Mesendoderm (in vitro differentiated cells): ENCODE results near the gene CMIP.

Experiments used
- DNase-seq: peaks from one replicate; pipeline ENCODE4 v3.0.0; 2013
- H2AK5ac ChIP-seq: 2 replicates; pipeline ENCODE4 v1.6.1; 2013; ENCODE audit warnings: low read length, inconsistent platforms
- H2BK120ac ChIP-seq: 2 replicates; pipeline ENCODE4 v1.6.1; 2013; ENCODE audit warnings: low read depth, mild to moderate bottlenecking, low read length, moderate library complexity, mixed read lengths
- H2BK15ac ChIP-seq: replicated peaks from 2 replicates; pipeline ENCODE4 v1.6.1; 2013; ENCODE audit warnings: low read depth, mild to moderate bottlenecking, moderate library complexity
- H2BK5ac ChIP-seq: 2 replicates; pipeline ENCODE4 v1.6.1; 2013; ENCODE audit warnings: low read length, inconsistent platforms
- H3K18ac ChIP-seq: 2 replicates; pipeline ENCODE4 v1.6.1; 2013; ENCODE audit warnings: mild to moderate bottlenecking, low read length, mixed read lengths
- H3K23ac ChIP-seq: one replicate; pipeline ENCODE4 v1.6.1; 2013; ENCODE audit warnings: low read length
- H3K27ac ChIP-seq: 2 replicates; pipeline ENCODE4 v1.5.1; 2013; ENCODE audit warnings: low read depth, mild to moderate bottlenecking, inconsistent platforms, low read length, moderate library complexity
- H3K27me3 ChIP-seq: 2 replicates; pipeline ENCODE4 v1.6.1; 2013; ENCODE audit warnings: low read length, control low read depth, mild to moderate bottlenecking, inconsistent platforms; ENCODE audit not compliant: insufficient read depth, poor library complexity
- H3K36me3 ChIP-seq: 2 replicates; pipeline ENCODE4 v1.6.1; 2013; ENCODE audit warnings: low read length, inconsistent platforms; ENCODE audit not compliant: control insufficient read depth, insufficient read depth
- H3K4ac ChIP-seq: one replicate; pipeline ENCODE4 v1.6.1; 2013; ENCODE audit warnings: low read depth, mild to moderate bottlenecking, low read length, moderate library complexity
- H3K4me1 ChIP-seq: 2 replicates; pipeline ENCODE4 v1.6.1; 2013; ENCODE audit warnings: low read depth, low read length, inconsistent platforms; ENCODE audit not compliant: control insufficient read depth
- H3K4me2 ChIP-seq: 2 replicates; pipeline ENCODE4 v1.6.1; 2013; ENCODE audit warnings: low read length
- H3K4me3 ChIP-seq: 2 replicates; pipeline ENCODE4 v1.5.1; 2013; ENCODE audit warnings: mild to moderate bottlenecking, low read length
- H3K56ac ChIP-seq: one replicate; pipeline ENCODE4 v1.6.1; 2013; ENCODE audit warnings: low read length
- H3K79me1 ChIP-seq: 2 replicates; pipeline ENCODE4 v1.6.1; 2013; ENCODE audit warnings: low read length, inconsistent platforms
- H3K79me2 ChIP-seq: 2 replicates; pipeline ENCODE4 v1.6.1; 2013; ENCODE audit warnings: mild to moderate bottlenecking, low read length; ENCODE audit not compliant: control insufficient read depth, insufficient read depth
- H3K9ac ChIP-seq: 2 replicates; pipeline ENCODE4 v1.6.1; 2013; ENCODE audit warnings: low read length, inconsistent platforms
- H4K5ac ChIP-seq: one replicate; pipeline ENCODE4 v1.6.1; 2013; ENCODE audit warnings: low read length
- H4K8ac ChIP-seq: one replicate; pipeline ENCODE4 v1.6.1; 2013; ENCODE audit warnings: low read depth, mild to moderate bottlenecking, control low read depth, low read length, moderate library complexity
- WGBS: extraction: QIAGEN DNeasy Blood & Tissue Kit; methylation state at CpG from one replicate; pipeline ENCODE4 v1.1.7; 2013; ENCODE audit warnings: low lambda C conversion rate, missing lambda C conversion rate; ENCODE audit not compliant: insufficient coverage; ENCODE audit errors: extremely low coverage; 5-methylcytosine and 5-hydroxymethylcytosine counted together

Gene CMIP

DNA sequence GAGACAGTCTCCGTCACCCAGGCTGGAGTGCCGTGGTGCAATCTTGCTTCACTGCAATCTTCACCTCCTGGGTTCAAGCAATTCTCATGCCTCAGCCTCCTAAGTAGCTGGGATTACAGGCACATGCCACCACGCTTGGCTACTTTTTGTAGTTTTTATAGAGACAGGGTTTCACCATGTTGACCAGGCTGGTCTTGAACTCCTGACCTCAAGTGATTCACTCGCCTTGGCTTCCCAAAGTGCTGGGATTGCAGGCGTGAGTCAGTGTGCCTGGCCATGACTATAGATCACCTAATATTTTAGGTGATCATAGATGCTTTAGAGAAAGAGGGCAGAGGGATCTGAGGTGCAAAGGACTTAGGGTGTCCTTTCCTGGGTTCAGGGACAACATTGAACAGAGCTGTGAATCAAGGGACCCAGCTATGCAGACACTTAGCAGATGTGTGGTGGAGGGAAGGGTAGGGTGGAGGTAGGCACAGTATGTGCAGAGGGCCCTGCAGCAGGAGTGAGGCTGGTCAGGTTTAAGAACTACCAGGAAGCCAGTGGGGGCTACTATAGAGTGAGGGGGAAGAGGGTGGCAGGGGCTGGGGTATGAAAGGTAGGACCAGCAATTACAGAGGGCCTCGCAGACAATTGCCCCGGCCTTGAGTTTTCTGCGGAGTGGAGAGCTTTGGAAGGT, 116.5 kb downstream of the CMIP start:
- Histone ChIP-seq H3K18ac (no peak overlapping the region), H2BK120ac (no peak overlapping the region), H3K56ac (no peak overlapping the region), H3K27me3 (no peaks in the 10 kb centered on the region), H3K79me2 (peaks cover 13% of the 10 kb centered on the region), H2BK5ac (no peak overlapping the region), H2BK15ac (no peak overlapping the region), H2AK5ac (no peak overlapping the region), H3K4me3 (no peak overlapping the region), H3K23ac (no peak overlapping the region), H3K36me3 (no peaks in the 10 kb centered on the region), H3K27ac (no peak overlapping the region), H3K79me1 (peaks cover 36% of the 10 kb centered on the region), H3K4me1 (no peaks in the 10 kb centered on the region), H3K4ac (no peak overlapping the region), H4K8ac (no peak overlapping the region), H3K9ac (no peak overlapping the region), H3K4me2 (no peak overlapping the region), H4K5ac (no peak overlapping the region)
- no peak for DNase-seq
- no CpG with 5 or more reads among the region's 8 CpGs for WGBS

DNA sequence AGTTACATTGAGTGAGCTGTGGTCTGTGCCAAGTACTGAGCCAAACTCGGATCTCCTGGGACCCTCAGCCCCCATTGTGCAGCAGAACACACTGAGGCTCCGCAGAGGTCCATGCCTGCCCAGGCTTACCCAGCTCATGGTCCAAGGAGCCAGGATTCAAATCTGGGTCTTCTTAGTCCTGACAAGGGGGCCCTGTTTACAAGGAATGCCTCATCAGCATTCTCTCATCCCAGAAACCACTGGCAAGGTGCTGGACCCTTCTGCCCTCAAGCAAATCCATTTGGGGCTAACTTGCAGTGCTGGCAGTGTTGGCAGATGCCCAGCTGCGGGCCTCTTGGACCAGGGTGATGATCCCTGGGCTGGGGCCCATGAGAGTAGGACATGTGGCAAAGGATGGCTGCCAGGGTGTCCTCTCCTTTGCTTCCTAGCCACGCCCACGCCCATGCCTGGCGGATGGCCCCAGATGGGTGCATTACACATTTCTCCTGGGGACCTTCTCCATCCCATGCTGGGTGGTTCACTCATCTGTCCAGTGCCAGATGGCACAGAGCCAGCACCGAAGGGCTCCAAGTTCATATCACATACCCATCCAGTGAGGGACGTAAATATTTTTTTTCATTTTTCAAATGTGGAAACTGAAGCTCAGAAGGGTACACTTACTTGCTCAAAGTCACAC, 117.7 kb downstream of the CMIP start:
- Histone ChIP-seq H2BK5ac (no peak overlapping the region), H3K27me3 (no peaks in the 10 kb centered on the region), H4K5ac (no peak overlapping the region), H3K79me1 (peaks cover 38% of the 10 kb centered on the region), H3K4me2 (no peak overlapping the region), H3K9ac (no peak overlapping the region), H3K23ac (no peak overlapping the region), H3K36me3 (no peaks in the 10 kb centered on the region), H3K4me3 (no peak overlapping the region), H3K4me1 (no peaks in the 10 kb centered on the region), H3K4ac (no peak overlapping the region), H3K79me2 (peaks cover 14% of the 10 kb centered on the region), H3K27ac (no peak overlapping the region), H2AK5ac (no peak overlapping the region), H2BK15ac (no peak overlapping the region), H2BK120ac (no peak overlapping the region), H3K18ac (no peak overlapping the region), H4K8ac (no peak overlapping the region), H3K56ac (no peak overlapping the region)
- no CpG with 5 or more reads among the region's 8 CpGs for whole genome bisulfite sequencing
- DNase-seq: no peak

DNA sequence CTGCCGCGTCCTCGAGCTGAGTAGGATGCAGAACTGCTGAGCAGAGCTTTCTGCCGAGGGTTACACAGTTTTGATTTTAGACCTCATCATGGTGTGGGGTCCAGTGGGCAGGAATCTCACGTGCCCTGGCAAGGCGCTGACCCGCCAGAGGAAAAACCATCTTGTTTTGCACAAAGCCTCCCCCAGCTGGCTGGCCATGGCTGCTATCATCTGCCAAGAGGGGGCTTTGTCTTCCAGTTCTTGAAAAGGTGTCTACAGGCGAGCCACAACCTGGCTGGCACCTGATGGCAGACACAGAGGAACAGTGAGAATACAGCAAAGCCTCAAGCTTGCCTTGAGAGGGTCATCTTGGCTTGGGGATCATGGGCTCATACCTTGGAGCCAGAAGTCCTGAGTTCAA, 118.3 kb downstream of the CMIP start:
- H2BK120ac ChIP-seq: no peak overlapping the region
- H3K18ac ChIP-seq: no peak overlapping the region
- H3K79me2 ChIP-seq: peaks cover 16% of the 10 kb centered on the region
- no peak overlapping the region for H2BK5ac ChIP-seq
- no peak overlapping the region for H2AK5ac ChIP-seq
- no peaks in the 10 kb centered on the region for H3K36me3 ChIP-seq
- H4K8ac ChIP-seq: no peak overlapping the region
- H3K27ac ChIP-seq: no peak overlapping the region
- H2BK15ac ChIP-seq: no peak overlapping the region
- H3K27me3 ChIP-seq: no peaks in the 10 kb centered on the region
- H4K5ac ChIP-seq: no peak overlapping the region
- H3K79me1 ChIP-seq: peaks cover 41% of the 10 kb centered on the region
- no peak overlapping the region for H3K56ac ChIP-seq
- H3K9ac ChIP-seq: no peak overlapping the region
- H3K23ac ChIP-seq: no peak overlapping the region
- H3K4me3 ChIP-seq: no peak overlapping the region
- no peak overlapping the region for H3K4me2 ChIP-seq
- WGBS: no CpG with 5 or more reads among the region's 8 CpGs
- H3K4me1 ChIP-seq: no peaks in the 10 kb centered on the region
- no peak overlapping the region for H3K4ac ChIP-seq
- no peak for DNase-seq

DNA sequence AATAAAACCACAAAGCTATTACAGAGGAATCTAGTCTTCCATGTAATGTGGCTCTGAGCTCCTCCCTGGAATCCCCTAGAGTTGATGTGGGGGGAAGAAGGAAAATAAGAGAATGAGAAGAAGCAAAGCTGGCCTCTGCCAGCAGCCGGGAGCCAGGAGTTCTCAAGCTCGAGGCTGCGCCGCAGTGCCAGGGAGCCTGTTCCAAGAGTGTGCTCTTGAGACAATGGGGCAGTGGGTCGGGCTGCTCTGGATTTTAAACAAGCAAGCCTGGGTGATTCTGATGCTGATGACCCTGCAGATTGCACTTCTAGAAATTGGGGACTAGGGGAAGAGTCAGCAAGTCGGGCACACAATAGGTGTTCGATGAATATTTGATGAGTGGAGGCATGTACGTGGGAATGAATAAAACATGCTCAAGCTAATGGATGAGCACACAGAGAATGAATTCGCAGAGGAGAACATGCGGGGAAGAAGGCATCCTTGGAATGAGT, 119.9 kb downstream of the CMIP start:
- DNase-seq: no peak
- Histone ChIP-seq H2BK15ac (no peak overlapping the region), H3K4ac (no peak overlapping the region), H3K4me1 (peaks cover 4% of the 10 kb centered on the region), H4K8ac (no peak overlapping the region), H2AK5ac (no peak overlapping the region), H3K56ac (no peak overlapping the region), H3K23ac (no peak overlapping the region), H4K5ac (no peak overlapping the region), H2BK120ac (no peak overlapping the region), H3K79me2 (peaks cover 18% of the 10 kb centered on the region), H3K27ac (no peak overlapping the region), H3K27me3 (no peaks in the 10 kb centered on the region), H3K79me1 (peaks cover 44% of the 10 kb centered on the region), H3K18ac (no peak overlapping the region), H3K9ac (no peak overlapping the region), H3K36me3 (no peaks in the 10 kb centered on the region), H3K4me2 (no peak overlapping the region), H2BK5ac (no peak overlapping the region), H3K4me3 (no peak overlapping the region)
- no CpG with 5 or more reads among the region's 10 CpGs for WGBS

DNA sequence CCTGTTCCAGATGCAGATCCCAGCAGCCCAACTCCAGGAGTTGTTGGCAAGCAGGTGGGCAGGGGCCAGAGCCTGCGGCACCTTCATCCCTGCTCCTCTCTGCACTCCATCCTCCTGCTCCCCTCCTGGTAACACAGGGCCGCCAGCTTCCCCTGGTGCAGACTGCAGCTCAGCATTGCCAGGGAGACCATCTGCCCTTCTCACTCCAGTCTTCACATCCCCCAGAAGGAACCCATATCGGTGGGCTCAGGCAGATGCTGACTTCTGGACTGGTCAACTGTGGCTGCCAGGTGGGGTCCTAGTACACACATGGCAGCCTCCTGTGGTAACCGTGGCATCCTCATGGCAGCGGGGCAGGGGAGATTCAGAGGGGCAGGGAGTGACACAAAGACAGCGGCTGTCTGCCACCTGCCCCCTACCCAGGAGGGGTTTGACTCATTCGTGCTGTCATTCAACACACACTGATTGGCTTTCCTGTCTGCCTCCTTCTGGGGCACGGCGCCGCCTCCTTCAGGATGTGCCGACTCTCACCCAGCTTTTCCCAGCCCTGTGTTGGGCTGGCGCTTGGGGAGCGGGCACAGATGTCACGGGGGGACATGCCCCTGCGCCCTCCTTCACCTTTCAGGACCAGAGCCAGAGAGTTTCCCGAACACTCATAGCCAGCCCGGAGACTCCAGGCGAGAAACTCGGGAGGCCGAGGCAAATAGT, 120.9 kb downstream of the CMIP start:
- no CpG with 5 or more reads among the region's 20 CpGs for WGBS

More for the DNA sequence above, 120.9 kb downstream of the CMIP start:
- H2BK15ac ChIP-seq: no peak overlapping the region
- no peak overlapping the region for H4K5ac ChIP-seq
- no peaks in the 10 kb centered on the region for H3K36me3 ChIP-seq
- H2BK5ac ChIP-seq: no peak overlapping the region
- H3K56ac ChIP-seq: no peak overlapping the region
- H3K23ac ChIP-seq: no peak overlapping the region
- no peak overlapping the region for H2BK120ac ChIP-seq
- H3K27ac ChIP-seq: no peak overlapping the region
- no peak overlapping the region for H2AK5ac ChIP-seq
- peaks cover 50% of the 10 kb centered on the region for H3K79me1 ChIP-seq
- no peak for DNase-seq
- no peak overlapping the region for H3K4me2 ChIP-seq
- H3K4me1 ChIP-seq: peaks cover 4% of the 10 kb centered on the region
- H3K79me2 ChIP-seq: peaks cover 20% of the 10 kb centered on the region
- H3K27me3 ChIP-seq: no peaks in the 10 kb centered on the region
- H4K8ac ChIP-seq: no peak overlapping the region
- H3K9ac ChIP-seq: no peak overlapping the region
- H3K4ac ChIP-seq: no peak overlapping the region
- no peak overlapping the region for H3K18ac ChIP-seq
- H3K4me3 ChIP-seq: no peak overlapping the region
